HepG2 (cell line): ENCODE results near the gene ZBTB46. TPM values are rescaled to one million over a fixed set of nuclear protein-coding genes. Genes with fewer than 3 reads are reported as not detected.
A peak's percentile ranks its signal among the peaks of the same experiment; 100 is the strongest.

Source experiments
- AGO1 ChIP-seq: fragments of 200-400 bp; formaldehyde crosslinking; IDR thresholded peaks from 2 replicates; pipeline ENCODE4 v1.6.1; 2017; ENCODE audit warnings: mild to moderate bottlenecking, low read depth, low read length, moderate library complexity; ENCODE audit not compliant: poor library complexity, severe bottlenecking
- CEBPG ChIP-seq: IDR thresholded peaks from 2 replicates; pipeline ENCODE4 v1.6.1; 2016
- CENPX ChIP-seq: sonication (generic); formaldehyde crosslinking; IDR thresholded peaks from 2 replicates; pipeline ENCODE4 v1.9.0; 2021; ENCODE audit warnings: mild to moderate bottlenecking, missing genetic modification reagents, moderate library complexity
- DRAP1 ChIP-seq: IDR thresholded peaks from 2 replicates; pipeline ENCODE4 v1.6.1; 2016; ENCODE audit warnings: missing genetic modification reagents, missing compliant biosample characterization
- ELF3 ChIP-seq: IDR thresholded peaks from 2 replicates; pipeline ENCODE4 v1.6.1; 2016; ENCODE audit warnings: missing genetic modification reagents, missing compliant biosample characterization
- FOXA1 ChIP-seq, 2 experiments: fragments of 450-650 bp in 1 of 2; sonication (generic) in 1 of 2; formaldehyde crosslinking in 1 of 2; IDR thresholded peaks; 2 replicates each; pipeline versions ENCODE4 v1.4.0 to v1.6.1; 2016 to 2020; ENCODE audit warnings: missing genetic modification reagents in 1 of 2
- FOXP1 ChIP-seq, 2 experiments: fragments of 450-650 bp in 1 of 2; IDR thresholded peaks; 2 replicates each; pipeline ENCODE4 v1.6.1; 2017 to 2018; ENCODE audit warnings: antibody characterized with exemption in 1 of 2
- HCFC1 ChIP-seq: fragments of 150-350 bp; IDR thresholded peaks from 2 replicates; pipeline ENCODE4 v1.6.1; 2014; ENCODE audit warnings: low read depth, low read length
- KLF11 ChIP-seq: IDR thresholded peaks from 2 replicates; pipeline ENCODE4 v1.6.1; 2016; ENCODE audit warnings: missing compliant biosample characterization
- MAZ ChIP-seq, 2 experiments: sonication (generic) in 1 of 2; formaldehyde crosslinking in 1 of 2; IDR thresholded peaks; 2 replicates each; pipeline versions ENCODE4 v1.5.0 to v1.6.1; 2012 to 2020; ENCODE audit warnings: low read depth in 2 of 2, mild to moderate bottlenecking in 2 of 2, borderline replicate concordance in 1 of 2, improper control_type of control experiment in 1 of 2, low read length in 1 of 2, missing genetic modification reagents in 1 of 2, moderate library complexity in 1 of 2
- MYNN ChIP-seq: sonication (generic); formaldehyde crosslinking; IDR thresholded peaks from 2 replicates; pipeline ENCODE4 v1.4.0; 2020; ENCODE audit warnings: mild to moderate bottlenecking, low read depth, missing genetic modification reagents
- NFE2L1 ChIP-seq: sonication (generic); formaldehyde crosslinking; IDR thresholded peaks from 2 replicates; pipeline ENCODE4 v1.4.0; 2020; ENCODE audit warnings: missing genetic modification reagents, mild to moderate bottlenecking, borderline replicate concordance
- NONO ChIP-seq, 2 experiments: fragments of 450-650 bp in 1 of 2; sonication (generic) in 1 of 2; formaldehyde crosslinking in 1 of 2; IDR thresholded peaks in 1 of 2; conservative IDR thresholded peaks in 1 of 2; 2 replicates each; pipeline versions ENCODE4 v1.6.1 to v1.8.0; 2017 to 2022; ENCODE audit warnings: mild to moderate bottlenecking in 1 of 2, missing genetic modification reagents in 1 of 2, moderate library complexity in 1 of 2
- PBX2 ChIP-seq: IDR thresholded peaks from 2 replicates; pipeline ENCODE4 v1.6.1; 2016; ENCODE audit warnings: control low read depth
- RELA ChIP-seq: sonication (generic); formaldehyde crosslinking; IDR thresholded peaks from 2 replicates; pipeline ENCODE4 v1.4.0; 2020; ENCODE audit warnings: missing genetic modification reagents
- SNAPC5 ChIP-seq: sonication (generic); formaldehyde crosslinking; IDR thresholded peaks from 2 replicates; pipeline ENCODE4 v1.8.1; 2023; ENCODE audit warnings: mild to moderate bottlenecking, missing genetic modification reagents, borderline replicate concordance
- SRSF1 ChIP-seq: fragments of 200-400 bp; formaldehyde crosslinking; optimal IDR thresholded peaks from 2 replicates; pipeline ENCODE3; 2017; ENCODE audit warnings: mild to moderate bottlenecking, low read depth, low read length, moderate library complexity
- TAF15 ChIP-seq: fragments of 200-400 bp; formaldehyde crosslinking; IDR thresholded peaks from one replicate; pipeline ENCODE4 v1.6.1; 2018; ENCODE audit warnings: mild to moderate bottlenecking, low read depth, low read length; ENCODE audit not compliant: poor library complexity, severe bottlenecking
- ZBTB39 ChIP-seq: sonication (generic); formaldehyde crosslinking; IDR thresholded peaks from 2 replicates; pipeline ENCODE4 v1.5.0; 2020; ENCODE audit warnings: missing genetic modification reagents
- ZNF124 ChIP-seq: sonication (generic); formaldehyde crosslinking; IDR thresholded peaks from 2 replicates; pipeline ENCODE4 v1.4.0; 2020; ENCODE audit warnings: missing genetic modification reagents
- ZNF20 ChIP-seq: sonication (generic); formaldehyde crosslinking; IDR thresholded peaks from 2 replicates; pipeline ENCODE4 v1.4.0; 2020; ENCODE audit warnings: mild to moderate bottlenecking, moderate library complexity, missing genetic modification reagents
- ZNF264 ChIP-seq: sonication (generic); formaldehyde crosslinking; IDR thresholded peaks from 2 replicates; pipeline ENCODE4 v1.4.0; 2020; ENCODE audit warnings: missing genetic modification reagents
- ZNF33B ChIP-seq: sonication (generic); formaldehyde crosslinking; IDR thresholded peaks from 2 replicates; pipeline ENCODE4 v1.5.1; 2020; ENCODE audit warnings: mild to moderate bottlenecking, missing genetic modification reagents
- ZNF354B ChIP-seq: sonication (generic); formaldehyde crosslinking; IDR thresholded peaks from 2 replicates; pipeline ENCODE4 v1.8.0; 2022; ENCODE audit warnings: mild to moderate bottlenecking, missing genetic modification reagents
- ZNF556 ChIP-seq: sonication (generic); formaldehyde crosslinking; IDR thresholded peaks from 2 replicates; pipeline ENCODE4 v1.4.0; 2020; ENCODE audit warnings: mild to moderate bottlenecking, missing genetic modification reagents, borderline replicate concordance
- ZNF674 ChIP-seq: sonication (generic); formaldehyde crosslinking; IDR thresholded peaks from 2 replicates; pipeline ENCODE4 v1.5.0; 2020; ENCODE audit warnings: low read depth, mild to moderate bottlenecking, missing genetic modification reagents
- ZSCAN31 ChIP-seq: sonication (generic); formaldehyde crosslinking; IDR thresholded peaks from 2 replicates; pipeline ENCODE4 v1.5.0; 2020; ENCODE audit warnings: low read depth, mild to moderate bottlenecking, missing genetic modification reagents
- polyA plus RNA-seq, 8 experiments: library from polyadenylated mRNA; depleted of rRNA in 3 of 8; stranded (reverse) in 7 of 8; unstranded in 1 of 8; fragments of >200 nt; fragmentation: Illumina TruSeq in 4 of 8; extraction: Trizol in 4 of 8; gene quantifications; 2 replicates each; pipeline versions ENCODE4 v1.2.1 to v1.2.3, GENCODE V29; 2011 to 2016; ENCODE audit warnings: low read depth in 4 of 8, missing spikeins in 1 of 8, mixed read lengths in 1 of 8; ENCODE audit not compliant: insufficient read depth in 1 of 8
- total RNA-seq, 5 experiments: library from RNA; depleted of rRNA; stranded (reverse); fragments of >200 nt; fragmentation: Illumina TruSeq; extraction: Trizol; gene quantifications; 2 replicates each; pipeline ENCODE4 v1.2.3, GENCODE V29; 2016; ENCODE audit warnings: low read depth in 1 of 5

Gene ZBTB46
- total and polyA plus RNA-seq, 2 of the 13 experiments (the other 11 are each of a cell fraction or from before 2014, with no cell fraction given), result 1.6 to 13.5 TPM

- TF ChIP-seq NFE2L1 (CRISPR knock-in tag) (0 out of 2 replicates have a peak, but pooled peaks have one; percentile 10), ZNF20 (CRISPR knock-in tag) (no peak), NONO (IDR thresholded peaks at IDR 0.05) (no peak), NONO (CRISPR knock-in tag; conservative IDR thresholded peaks at IDR 0.05) (peak; percentile 1; the same call in 1 of the 2 replicates), CEBPG (CRISPR knock-in tag) (no peak), ZNF33B (CRISPR knock-in tag) (no peak), ZNF674 (no peak), ZNF556 (CRISPR knock-in tag) (no peak), FOXA1 (IDR thresholded peaks at IDR 0.05) (no peak), FOXA1 (CRISPR knock-in tag; IDR thresholded peaks at IDR 0.05) (no peak), MYNN (no peak), PBX2 (no peak), ZNF354B (CRISPR knock-in tag) (no peak), DRAP1 (CRISPR knock-in tag) (no peak), KLF11 (CRISPR knock-in tag) (no peak), SRSF1 (peak; percentile 9), FOXP1 (IDR thresholded peaks at IDR 0.05) (no peak), FOXP1 (CRISPR knock-in tag; IDR thresholded peaks at IDR 0.05) (no peak), ZNF124 (CRISPR knock-in tag) (no peak), CENPX (CRISPR knock-in tag) (no peak), RELA (CRISPR knock-in tag) (no peak), ELF3 (CRISPR knock-in tag) (no peak), HCFC1 (no peak), ZNF264 (no peak), ZBTB39 (CRISPR knock-in tag) (no peak), SNAPC5 (CRISPR knock-in tag) (no peak), AGO1 (peak; percentile 41), ZSCAN31 (CRISPR knock-in tag) (peak; percentile 17; the same call in 1 of the 2 replicates), TAF15 (peak; percentile 41), MAZ (IDR thresholded peaks at IDR 0.05; ENCODE audit: borderline replicate concordance, low read depth, low read length) (no peak), MAZ (CRISPR knock-in tag; IDR thresholded peaks at IDR 0.05; ENCODE audit: low read depth) (no peak)
These were observed 95.0 kb downstream of the ZBTB46 start, which contains the start of gene LIME1 (continued) for GRCh38 chr20:63735859-63736718.
